Tibial nerve (tissue), 4 donors: ENCODE measurements around the gene AGO3.

Experiments used
- EP300 ChIP-seq, 2 donors: sonication (generic); formaldehyde crosslinking; IDR thresholded peaks; one replicate each; pipeline ENCODE4 v1.6.1; 2017; ENCODE audit warnings: antibody characterized with exemption in 2 of 2, mild to moderate bottlenecking in 1 of 2
- POLR2A ChIP-seq, 2 donors: fragments of 450-650 bp; IDR thresholded peaks; one replicate each; pipeline ENCODE4 v1.6.1; 2017; ENCODE audit warnings: antibody characterized with exemption in 2 of 2, mild to moderate bottlenecking in 2 of 2, moderate library complexity in 2 of 2
- TF ChIP-seq, protein P1 (sequence below), 5 experiments: fragments of 200-600 bp in 3 of 5; fragments of 450-650 bp in 2 of 5; sonication (generic) in 3 of 5; IDR thresholded peaks; one replicate each; pipeline ENCODE4 v1.5.1; 2016 to 2019; ENCODE audit warnings: antibody characterized with exemption in 5 of 5, mild to moderate bottlenecking in 3 of 5, moderate library complexity in 2 of 5

- TF ChIP-seq, protein P1, sequence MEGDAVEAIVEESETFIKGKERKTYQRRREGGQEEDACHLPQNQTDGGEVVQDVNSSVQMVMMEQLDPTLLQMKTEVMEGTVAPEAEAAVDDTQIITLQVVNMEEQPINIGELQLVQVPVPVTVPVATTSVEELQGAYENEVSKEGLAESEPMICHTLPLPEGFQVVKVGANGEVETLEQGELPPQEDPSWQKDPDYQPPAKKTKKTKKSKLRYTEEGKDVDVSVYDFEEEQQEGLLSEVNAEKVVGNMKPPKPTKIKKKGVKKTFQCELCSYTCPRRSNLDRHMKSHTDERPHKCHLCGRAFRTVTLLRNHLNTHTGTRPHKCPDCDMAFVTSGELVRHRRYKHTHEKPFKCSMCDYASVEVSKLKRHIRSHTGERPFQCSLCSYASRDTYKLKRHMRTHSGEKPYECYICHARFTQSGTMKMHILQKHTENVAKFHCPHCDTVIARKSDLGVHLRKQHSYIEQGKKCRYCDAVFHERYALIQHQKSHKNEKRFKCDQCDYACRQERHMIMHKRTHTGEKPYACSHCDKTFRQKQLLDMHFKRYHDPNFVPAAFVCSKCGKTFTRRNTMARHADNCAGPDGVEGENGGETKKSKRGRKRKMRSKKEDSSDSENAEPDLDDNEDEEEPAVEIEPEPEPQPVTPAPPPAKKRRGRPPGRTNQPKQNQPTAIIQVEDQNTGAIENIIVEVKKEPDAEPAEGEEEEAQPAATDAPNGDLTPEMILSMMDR (IDR thresholded peaks at IDR 0.05): no peak
- TF ChIP-seq POLR2A (IDR thresholded peaks at IDR 0.05) (no peak), EP300 (IDR thresholded peaks at IDR 0.05) (no peak)
These were observed 160.8 kb downstream of the AGO3 start for GRCh38 chr1:36091698-36092097.
